IMR-90 (cell line): ENCODE data around the gene C10orf120. TPM values are rescaled to one million over a fixed set of nuclear protein-coding genes. Genes with fewer than 3 reads are reported as not detected.

Source experiments
- ATAC-seq: fragments of 200-7000 bp; cut with Tn5 transposase; 2 replicates; pipeline ENCODE4 v1.9.1; 2020; ENCODE audit warnings: low read depth, mild to moderate bottlenecking, moderate library complexity
- BruUV-seq: library from RNA; stranded (reverse); fragments of 400-500 nt; replicated peaks from 2 replicates; lab custom pipeline; 2021; lab: Mats Ljungman, UMichigan
- CTCF ChIA-PET: fragments of 300-600 bp; formaldehyde crosslinking; extraction: SDS; loops from one replicate; lab custom pipeline; 2021; ENCODE audit warnings: antibody characterized with exemption; lab: Yijun Ruan, JAX
- POLR2A ChIA-PET: fragments of 300-600 bp; sonication (Branson Sonifier 250); formaldehyde crosslinking; loops from one replicate; lab custom pipeline; 2022; ENCODE audit warnings: antibody characterized with exemption; ENCODE audit not compliant: unreplicated experiment; lab: Charles Lee
- DNase-seq: peaks from one replicate; pipeline ENCODE4 v3.0.0; 2013
- H2AFZ ChIP-seq: replicated peaks from 2 replicates; pipeline ENCODE3; 2013; ENCODE audit warnings: low read length, mild to moderate bottlenecking; ENCODE audit not compliant: poor library complexity
- H2AK5ac ChIP-seq: 2 replicates; pipeline ENCODE4 v1.6.1; 2013; ENCODE audit warnings: low read depth, low read length, inconsistent platforms
- H2AK9ac ChIP-seq: replicated peaks from 2 replicates; pipeline ENCODE3; 2013; ENCODE audit warnings: mild to moderate bottlenecking, low read depth, low read length, moderate library complexity; ENCODE audit not compliant: poor library complexity
- H2BK120ac ChIP-seq: 2 replicates; pipeline ENCODE4 v1.6.1; 2013; ENCODE audit warnings: low read depth, low read length, inconsistent platforms
- H2BK15ac ChIP-seq: 3 replicates; pipeline ENCODE4 v1.6.1; 2013; ENCODE audit warnings: low read depth, low read length, inconsistent platforms
- H2BK20ac ChIP-seq: 2 replicates; pipeline ENCODE4 v1.6.1; 2013; ENCODE audit warnings: low read depth, mild to moderate bottlenecking, inconsistent platforms, low read length, moderate library complexity
- H2BK5ac ChIP-seq: 2 replicates; pipeline ENCODE4 v1.6.1; 2013; ENCODE audit warnings: mild to moderate bottlenecking, low read depth, low read length, inconsistent platforms; ENCODE audit not compliant: poor library complexity, severe bottlenecking
- H3K14ac ChIP-seq: replicated peaks from 2 replicates; pipeline ENCODE4 v1.6.1; 2013; ENCODE audit warnings: low read depth, low read length, inconsistent platforms
- H3K18ac ChIP-seq: 2 replicates; pipeline ENCODE4 v1.6.1; 2013; ENCODE audit warnings: low read depth, low read length, control low read depth
- H3K23ac ChIP-seq: 2 replicates; pipeline ENCODE4 v1.6.1; 2013; ENCODE audit warnings: low read depth, low read length, inconsistent platforms
- H3K27ac ChIP-seq: 2 replicates; pipeline ENCODE4 v1.5.1; 2013; ENCODE audit warnings: mild to moderate bottlenecking, control low read depth, low read length; ENCODE audit not compliant: insufficient read depth
- H3K27me3 ChIP-seq: 2 replicates; pipeline ENCODE4 v1.6.1; 2013; ENCODE audit warnings: low read length; ENCODE audit not compliant: control insufficient read depth, insufficient read depth
- H3K36me3 ChIP-seq: 2 replicates; pipeline ENCODE4 v1.6.1; 2013; ENCODE audit warnings: low read length, mixed read lengths; ENCODE audit not compliant: control insufficient read depth, insufficient read depth
- H3K4ac ChIP-seq: 2 replicates; pipeline ENCODE4 v1.6.1; 2013; ENCODE audit warnings: low read depth, low read length, inconsistent platforms
- H3K4me1 ChIP-seq: 2 replicates; pipeline ENCODE4 v1.6.1; 2013; ENCODE audit warnings: low read length, mixed read lengths; ENCODE audit not compliant: control insufficient read depth, insufficient read depth
- H3K4me2 ChIP-seq: 2 replicates; pipeline ENCODE4 v1.6.1; 2013; ENCODE audit warnings: low read depth, mild to moderate bottlenecking, control low read depth, low read length, moderate library complexity
- H3K4me3 ChIP-seq: 2 replicates; pipeline ENCODE4 v1.5.1; 2013; ENCODE audit warnings: low read depth, mild to moderate bottlenecking, control low read depth, low read length, moderate library complexity; ENCODE audit not compliant: insufficient read depth
- H3K56ac ChIP-seq: 2 replicates; pipeline ENCODE4 v1.6.1; 2013; ENCODE audit warnings: low read length, inconsistent platforms; ENCODE audit not compliant: insufficient read depth; ENCODE audit errors: extremely low read depth
- H3K79me1 ChIP-seq, 2 experiments: 2 replicates each; pipeline ENCODE4 v1.6.1; 2013; ENCODE audit warnings: low read length in 2 of 2, inconsistent platforms in 1 of 2, low read depth in 1 of 2
- H3K9ac ChIP-seq: 2 replicates; pipeline ENCODE4 v1.6.1; 2013; ENCODE audit warnings: low read depth, low read length, control low read depth
- H3K9me1 ChIP-seq: 2 replicates; pipeline ENCODE4 v1.6.1; 2013; ENCODE audit warnings: low read length, inconsistent platforms; ENCODE audit not compliant: insufficient read depth
- H3K9me3 ChIP-seq: 2 replicates; pipeline ENCODE4 v1.6.1; 2013; ENCODE audit warnings: low read length; ENCODE audit not compliant: control insufficient read depth, insufficient read depth
- H4K20me1 ChIP-seq: 2 replicates; pipeline ENCODE4 v1.6.1; 2013; ENCODE audit warnings: low read length, inconsistent platforms; ENCODE audit not compliant: insufficient read depth
- H4K5ac ChIP-seq: 2 replicates; pipeline ENCODE4 v1.6.1; 2013; ENCODE audit warnings: mild to moderate bottlenecking, low read depth, low read length, control low read depth
- H4K8ac ChIP-seq, 2 experiments: 2 replicates each; pipeline ENCODE4 v1.6.1; 2013; ENCODE audit warnings: low read depth in 2 of 2, low read length in 2 of 2, control low read depth in 1 of 2, inconsistent platforms in 1 of 2
- H4K91ac ChIP-seq: 2 replicates; pipeline ENCODE4 v1.6.1; 2013; ENCODE audit warnings: low read depth, low read length, inconsistent platforms; ENCODE audit not compliant: insufficient read depth
- BHLHE40 ChIP-seq: fragments of 150-350 bp; IDR thresholded peaks from 2 replicates; pipeline ENCODE4 v1.6.1; 2016; ENCODE audit warnings: mild to moderate bottlenecking, low read depth, low read length
- CEBPB ChIP-seq: IDR thresholded peaks from 2 replicates; pipeline ENCODE4 v1.6.1; 2012; ENCODE audit warnings: low read depth, low read length, improper control_type of control experiment
- CHD1 ChIP-seq: IDR thresholded peaks from 2 replicates; pipeline ENCODE4 v1.6.1; 2012; ENCODE audit warnings: low read depth, low read length, improper control_type of control experiment
- FOS ChIP-seq: fragments of 150-350 bp; IDR thresholded peaks from 2 replicates; pipeline ENCODE4 v1.6.1; 2016; ENCODE audit warnings: low read depth, low read length
- MAFK ChIP-seq: IDR thresholded peaks from 2 replicates; pipeline ENCODE4 v1.6.1; 2012; ENCODE audit warnings: low read depth, low read length, improper control_type of control experiment
- NFE2L2 ChIP-seq: fragments of 150-350 bp; IDR thresholded peaks from 2 replicates; pipeline ENCODE4 v1.6.1; 2016; ENCODE audit warnings: low read depth, mild to moderate bottlenecking, low read length
- POLR2A ChIP-seq: IDR thresholded peaks from 2 replicates; pipeline ENCODE4 v1.6.1; 2012; ENCODE audit warnings: mild to moderate bottlenecking, low read depth, low read length
- USF2 ChIP-seq: fragments of 150-350 bp; IDR thresholded peaks from 2 replicates; pipeline ENCODE4 v1.6.1; 2017; ENCODE audit warnings: mild to moderate bottlenecking, antibody characterized with exemption, low read length, low read depth
- whole genome bisulfite sequencing, 2 experiments: methylation state at CpG; one replicate each; pipeline versions ENCODE4 v1.1.5 to v1.1.7; 2013; ENCODE audit warnings: missing lambda C conversion rate in 2 of 2; ENCODE audit not compliant: insufficient read length in 1 of 2; ENCODE audit errors: extremely low coverage in 2 of 2; 5-methylcytosine and 5-hydroxymethylcytosine counted together
- dilution Hi-C: fragments of 300-500 bp; cut with HindIII; formaldehyde crosslinking; loops from one replicate; pipeline ENCODE4 v1.14.3; 2018; ENCODE audit warnings: low sequenced_read_pairs; ENCODE audit not compliant: unreplicated experiment
- in situ Hi-C: fragments of 300-500 bp; cut with MboI; formaldehyde crosslinking; loops from 3 replicates; pipeline ENCODE4 v1.14.3; 2019; ENCODE audit warnings: low sequenced_read_pairs, inconsistent platforms, mixed read lengths
- intact Hi-C: fragments of 100-400 bp; cut with micrococcal nuclease; formaldehyde crosslinking; loops from 2 replicates; pipeline ENCODE4 v1.10.0; 2022
- polyA plus RNA-seq, 3 experiments: library from polyadenylated mRNA; depleted of rRNA; stranded (reverse); fragments of >200 nt; gene quantifications; 2 replicates each; pipeline ENCODE4 v1.2.3, GENCODE V29; 2012; ENCODE audit warnings: low replicate concordance in 1 of 3
- total RNA-seq: library from RNA; depleted of rRNA; stranded (reverse); fragments of >200 nt; gene quantifications from 2 replicates; pipeline ENCODE4 v1.2.3, GENCODE V29; 2012
- TF ChIP-seq, protein P1 (sequence below): fragments of 150-350 bp; IDR thresholded peaks from 2 replicates; pipeline ENCODE4 v1.6.1; 2016; ENCODE audit warnings: low read depth, mild to moderate bottlenecking, low read length, moderate library complexity, borderline replicate concordance

Gene C10orf120
- total and polyA plus RNA-seq, 2 of the 4 experiments (the other 2 are of a cell fraction), result not detected

- TF ChIP-seq POLR2A, result no peak
- TF ChIP-seq NFE2L2, result no peak
- TF ChIP-seq BHLHE40, result no peak
- TF ChIP-seq, protein P1, sequence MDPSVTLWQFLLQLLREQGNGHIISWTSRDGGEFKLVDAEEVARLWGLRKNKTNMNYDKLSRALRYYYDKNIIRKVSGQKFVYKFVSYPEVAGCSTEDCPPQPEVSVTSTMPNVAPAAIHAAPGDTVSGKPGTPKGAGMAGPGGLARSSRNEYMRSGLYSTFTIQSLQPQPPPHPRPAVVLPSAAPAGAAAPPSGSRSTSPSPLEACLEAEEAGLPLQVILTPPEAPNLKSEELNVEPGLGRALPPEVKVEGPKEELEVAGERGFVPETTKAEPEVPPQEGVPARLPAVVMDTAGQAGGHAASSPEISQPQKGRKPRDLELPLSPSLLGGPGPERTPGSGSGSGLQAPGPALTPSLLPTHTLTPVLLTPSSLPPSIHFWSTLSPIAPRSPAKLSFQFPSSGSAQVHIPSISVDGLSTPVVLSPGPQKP, result no peak
- TF ChIP-seq CEBPB, result no peak
- TF ChIP-seq USF2, result no peak
- TF ChIP-seq MAFK, result no peak
- no peak for TF ChIP-seq FOS
- no peak for TF ChIP-seq CHD1
- H3K9me3 ChIP-seq, result no peaks in the 10 kb centered on the region
- H3K9me1 ChIP-seq, result no peaks in the 10 kb centered on the region
- no peak overlapping the region for H2BK20ac ChIP-seq
- no peak overlapping the region for H4K8ac ChIP-seq
- H2AK9ac ChIP-seq, result no peak overlapping the region
- H3K23ac ChIP-seq, result no peak overlapping the region
- dilution Hi-C loops, result no loop called here
- no peak overlapping the region for H3K4ac ChIP-seq
- BruUV-seq, result no TSS peak
- H3K14ac ChIP-seq, result no peak overlapping the region
- no peak overlapping the region for H2AK5ac ChIP-seq
- H4K5ac ChIP-seq, result no peak overlapping the region
- ChIA-PET POLR2A (no interaction called here), CTCF (no interaction called here)
- H4K91ac ChIP-seq, result no peak overlapping the region
- no peak overlapping the region for H2AFZ ChIP-seq
- no peak overlapping the region for H3K27ac ChIP-seq
- H3K79me1 ChIP-seq, result no peaks in the 10 kb centered on the region
- H3K4me3 ChIP-seq, result no peak overlapping the region
- H3K18ac ChIP-seq, result no peak overlapping the region
- H3K56ac ChIP-seq, result no peak overlapping the region
- no peak overlapping the region for H3K9ac ChIP-seq
- H2BK120ac ChIP-seq, result no peak overlapping the region
- H3K4me1 ChIP-seq, result no peaks in the 10 kb centered on the region
- intact Hi-C loops, result no loop called here
- 53% methylated on average over 3 of the region's 8 CpGs; no CpG with 5 or more reads in 1 of the 2 experiments for WGBS, 2 experiments
- ATAC-seq (no peak), DNase-seq (no peak)
- H2BK15ac ChIP-seq, result no peak overlapping the region
- no peaks in the 10 kb centered on the region for H4K20me1 ChIP-seq
- H3K4me2 ChIP-seq, result no peak overlapping the region
- no peaks in the 10 kb centered on the region for H3K36me3 ChIP-seq
- no peak overlapping the region for H2BK5ac ChIP-seq
- in situ Hi-C loops, result loop anchor here (25.0 kb wide), 1 partner anchor 904 kb away; no protein-coding TSS in a partner anchor
- no peaks in the 10 kb centered on the region for H3K27me3 ChIP-seq
Observed at GRCh38 chr10:122658356-122659049, 41.1 kb downstream of the C10orf120 start.
